Astrocyte (in vitro differentiated cells and primary cell): Measurements from ENCODE around the gene P3H1. TPM values are rescaled to one million over a fixed set of nuclear protein-coding genes. Genes with fewer than 3 reads are reported as not detected.

Experiments
- DNase-seq: peaks from one replicate; pipeline ENCODE4 v3.0.0-alpha.2; 2010; ENCODE audit warnings: low read depth
- FAIRE-seq: peaks from 2 replicates; lab custom pipeline; 2011; peaks lifted over from hg19 to GRCh38; lab: Jason Lieb, UNC
- H2AFZ ChIP-seq: 2 replicates; pipeline ENCODE4 v1.6.0; 2012; ENCODE audit warnings: low read depth, low read length, inconsistent platforms
- H3K27ac ChIP-seq: 2 replicates; pipeline ENCODE4 v1.5.1; 2011; ENCODE audit warnings: low read depth, low read length, inconsistent platforms
- H3K27me3 ChIP-seq: 2 replicates; pipeline ENCODE4 v1.6.0; 2011; ENCODE audit warnings: low read length, inconsistent platforms; ENCODE audit not compliant: insufficient read depth
- H3K36me3 ChIP-seq: 2 replicates; pipeline ENCODE4 v1.5.1; 2011; ENCODE audit warnings: low read length, inconsistent platforms; ENCODE audit not compliant: insufficient read depth
- H3K4me1 ChIP-seq: 2 replicates; pipeline ENCODE4 v1.5.1; 2011; ENCODE audit warnings: low read length, inconsistent platforms; ENCODE audit not compliant: insufficient read depth
- H3K4me2 ChIP-seq: 2 replicates; pipeline ENCODE4 v1.6.0; 2012; ENCODE audit warnings: low read length, inconsistent platforms
- H3K4me3 ChIP-seq: 2 replicates; pipeline ENCODE4 v1.5.1; 2011; ENCODE audit warnings: low read depth, mild to moderate bottlenecking, low read length, inconsistent platforms; ENCODE audit not compliant: insufficient read depth
- H3K79me2 ChIP-seq: 2 replicates; pipeline ENCODE4 v1.6.0; 2012; ENCODE audit warnings: mild to moderate bottlenecking, low read length, inconsistent platforms; ENCODE audit not compliant: insufficient read depth
- H3K9ac ChIP-seq: 2 replicates; pipeline ENCODE4 v1.6.0; 2012; ENCODE audit warnings: mild to moderate bottlenecking, low read length, inconsistent platforms
- H3K9me3 ChIP-seq: 2 replicates; pipeline ENCODE4 v1.5.1; 2012; ENCODE audit warnings: low read depth, mild to moderate bottlenecking, low read length, inconsistent platforms; ENCODE audit not compliant: insufficient read depth
- H4K20me1 ChIP-seq: 2 replicates; pipeline ENCODE4 v1.6.0; 2012; ENCODE audit warnings: low read length, inconsistent platforms; ENCODE audit not compliant: insufficient read depth
- H3K27ac Mint-ChIP-seq: one replicate; pipeline ENCODE4 v1.8.0; 2021; ENCODE audit warnings: mild to moderate bottlenecking, mixed read lengths; ENCODE audit not compliant: unreplicated experiment
- H3K27me3 Mint-ChIP-seq: one replicate; pipeline ENCODE4 v1.8.0; 2021; ENCODE audit warnings: low read depth, mixed read lengths; ENCODE audit not compliant: unreplicated experiment
- H3K36me3 Mint-ChIP-seq: one replicate; pipeline ENCODE4 v1.8.0; 2021; ENCODE audit warnings: low read depth, mixed read lengths; ENCODE audit not compliant: unreplicated experiment
- H3K4me1 Mint-ChIP-seq: one replicate; pipeline ENCODE4 v1.8.0; 2021; ENCODE audit warnings: low read depth, mixed read lengths; ENCODE audit not compliant: unreplicated experiment
- H3K4me3 Mint-ChIP-seq: one replicate; pipeline ENCODE4 v1.8.0; 2021; ENCODE audit warnings: mild to moderate bottlenecking, moderate library complexity, mixed read lengths; ENCODE audit not compliant: unreplicated experiment
- H3K9me3 Mint-ChIP-seq: one replicate; pipeline ENCODE4 v1.8.0; 2021; ENCODE audit warnings: mild to moderate bottlenecking, mixed read lengths; ENCODE audit not compliant: unreplicated experiment
- CTCF ChIP-seq: IDR thresholded peaks from 2 replicates; pipeline ENCODE4 v1.5.1; 2011; ENCODE audit warnings: low read depth, mild to moderate bottlenecking, inconsistent platforms, low read length, moderate library complexity; ENCODE audit not compliant: insufficient read depth
- EZH2 ChIP-seq: IDR thresholded peaks from 2 replicates; pipeline ENCODE4 v1.6.1; 2012; ENCODE audit warnings: mild to moderate bottlenecking, low read length, inconsistent platforms; ENCODE audit not compliant: insufficient read depth
- total RNA-seq: library from RNA; stranded (reverse); gene quantifications from 2 replicates; pipeline ENCODE4 v1.2.1, GENCODE V29; 2021

Gene P3H1
- total RNA-seq, 1 donor from 2014 or later, result 277 TPM

DNA sequence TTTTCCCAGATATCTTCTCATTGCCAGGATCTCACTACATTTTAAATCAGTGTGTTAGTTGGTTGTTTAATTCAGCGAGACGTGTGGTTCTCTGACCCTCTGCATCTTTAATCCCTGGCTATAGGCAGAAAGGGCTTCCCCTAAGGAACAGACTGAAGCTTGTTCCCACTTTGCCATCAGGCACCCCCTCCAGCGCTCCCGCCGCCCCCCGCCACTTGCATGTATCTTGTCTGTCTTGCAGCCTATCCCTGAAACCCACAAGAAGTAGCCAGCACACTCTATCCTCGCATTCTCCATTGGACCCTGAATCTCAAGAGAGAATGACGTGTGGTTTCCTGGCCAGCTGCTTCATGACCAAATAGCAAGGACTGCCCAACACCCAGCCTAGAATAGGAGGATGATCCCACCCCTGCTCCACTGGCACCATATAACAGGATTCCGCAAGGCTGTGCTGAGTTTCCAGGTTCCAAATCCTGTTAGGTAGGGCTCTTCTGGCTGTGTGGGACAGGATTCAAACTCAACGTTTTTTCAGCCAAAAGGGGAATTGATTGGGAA is 34.6 kb downstream of the P3H1 start:
- Histone ChIP-seq H3K27me3 (no peaks in the 10 kb centered on the region), H3K4me1 (no peaks in the 10 kb centered on the region), H3K9me3 (no peaks in the 10 kb centered on the region), H3K4me3 (no peak overlapping the region), H4K20me1 (no peaks in the 10 kb centered on the region), H3K27ac (no peak overlapping the region), H2AFZ (no peak overlapping the region), H3K79me2 (no peaks in the 10 kb centered on the region), H3K4me2 (no peak overlapping the region), H3K9ac (no peak overlapping the region), H3K36me3 (no peaks in the 10 kb centered on the region)
- H3K4me3 Mint-ChIP-seq, result peak overlapping the region; percentile 15
- FAIRE-seq, result no peak
- H3K27ac Mint-ChIP-seq, result no peak overlapping the region
- no peaks in the 10 kb centered on the region for H3K4me1 Mint-ChIP-seq
- peaks cover 2% of the 10 kb centered on the region for H3K9me3 Mint-ChIP-seq
- H3K36me3 Mint-ChIP-seq, result no peaks in the 10 kb centered on the region
- no peak for DNase-seq
- no peaks in the 10 kb centered on the region for H3K27me3 Mint-ChIP-seq
- TF ChIP-seq CTCF, result no peak
- TF ChIP-seq EZH2, result no peak

DNA sequence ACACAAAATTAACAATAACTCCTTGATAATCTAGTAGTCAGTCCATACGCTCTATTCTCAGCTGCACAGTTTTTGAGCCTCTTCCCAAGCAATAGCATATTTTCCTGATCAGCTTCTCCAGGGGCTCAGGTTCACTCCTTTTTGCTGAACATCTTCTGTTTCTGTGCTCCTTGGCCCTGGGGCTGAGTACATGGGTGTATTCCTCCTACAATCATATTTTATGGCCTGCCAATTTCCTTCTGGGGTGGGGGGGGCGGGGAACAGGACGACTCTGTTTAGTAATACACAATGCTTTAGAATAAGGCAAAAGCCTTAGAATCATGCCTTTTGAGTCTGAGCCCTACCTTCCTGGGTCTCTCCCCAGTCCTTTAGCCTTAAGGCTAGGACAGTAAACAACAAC is 35.2 kb downstream of the P3H1 start:
- H3K4me1 ChIP-seq, result no peaks in the 10 kb centered on the region

More for the DNA sequence above, 35.2 kb downstream of the P3H1 start:
- H3K4me3 Mint-ChIP-seq, result no peak overlapping the region
- no peaks in the 10 kb centered on the region for H3K4me1 Mint-ChIP-seq
- Histone ChIP-seq H2AFZ (no peak overlapping the region), H3K4me2 (no peak overlapping the region), H3K79me2 (no peaks in the 10 kb centered on the region), H3K9me3 (no peaks in the 10 kb centered on the region), H3K27me3 (no peaks in the 10 kb centered on the region), H3K9ac (no peak overlapping the region), H3K36me3 (no peaks in the 10 kb centered on the region), H4K20me1 (no peaks in the 10 kb centered on the region), H3K4me3 (no peak overlapping the region), H3K27ac (no peak overlapping the region)
- FAIRE-seq (no peak), DNase-seq (no peak)
- peaks cover 2% of the 10 kb centered on the region for H3K9me3 Mint-ChIP-seq
- H3K27me3 Mint-ChIP-seq, result no peaks in the 10 kb centered on the region
- TF ChIP-seq CTCF (no peak), EZH2 (no peak)
- H3K36me3 Mint-ChIP-seq, result no peaks in the 10 kb centered on the region
- no peak overlapping the region for H3K27ac Mint-ChIP-seq
